Liver (tissue), 3 donors: Measurements from ENCODE around the gene TMEM184A.

Source experiments
- CTCF ChIP-seq: fragments of 150-350 bp; IDR thresholded peaks from 2 replicates; pipeline ENCODE4 v1.5.1; 2017; ENCODE audit warnings: improper control_type of control experiment, low read depth, low read length; ENCODE audit not compliant: missing input control
- EGR1 ChIP-seq, 2 donors: IDR thresholded peaks; 2 replicates each; pipeline ENCODE4 v1.6.1; 2016 to 2018; ENCODE audit warnings: antibody characterized with exemption in 2 of 2, low read depth in 2 of 2
- FOXA1 ChIP-seq: IDR thresholded peaks from 2 replicates; pipeline ENCODE4 v1.6.1; 2016; ENCODE audit warnings: antibody characterized with exemption
- GABPA ChIP-seq, 2 donors: IDR thresholded peaks in 1 of 2; conservative IDR thresholded peaks in 1 of 2; 2 replicates each; pipeline ENCODE4 v1.6.1; 2016; ENCODE audit warnings: antibody characterized with exemption in 2 of 2, mild to moderate bottlenecking in 1 of 2, moderate library complexity in 1 of 2
- JUND ChIP-seq, 2 donors: IDR thresholded peaks; 2 replicates each; pipeline ENCODE4 v1.6.1; 2016; ENCODE audit warnings: antibody characterized with exemption in 2 of 2
- MAX ChIP-seq: IDR thresholded peaks from 2 replicates; pipeline ENCODE4 v1.6.1; 2016; ENCODE audit warnings: antibody characterized with exemption
- RAD21 ChIP-seq, 2 donors: IDR thresholded peaks; 2 replicates each; pipeline ENCODE4 v1.6.1; 2016; ENCODE audit warnings: antibody characterized with exemption in 2 of 2, mild to moderate bottlenecking in 2 of 2
- SP1 ChIP-seq: IDR thresholded peaks from 2 replicates; pipeline ENCODE4 v1.6.1; 2018; ENCODE audit warnings: antibody characterized with exemption, mild to moderate bottlenecking
- TAF1 ChIP-seq: conservative IDR thresholded peaks from 2 replicates; pipeline ENCODE4 v1.6.1; 2016; ENCODE audit warnings: antibody characterized with exemption, mild to moderate bottlenecking
- YY1 ChIP-seq: IDR thresholded peaks from 2 replicates; pipeline ENCODE4 v1.6.1; 2016; ENCODE audit warnings: antibody characterized with exemption, mild to moderate bottlenecking
- ZBTB33 ChIP-seq: IDR thresholded peaks from 2 replicates; pipeline ENCODE4 v1.6.1; 2016; ENCODE audit warnings: antibody characterized with exemption
- TF ChIP-seq, protein P1 (sequence below): IDR thresholded peaks from 2 replicates; pipeline ENCODE4 v1.6.1; 2016; ENCODE audit warnings: antibody characterized with exemption, mild to moderate bottlenecking
- TF ChIP-seq, protein P2 (sequence below): IDR thresholded peaks from 2 replicates; pipeline ENCODE4 v1.6.1; 2016; ENCODE audit warnings: antibody characterized with exemption
- donor health status: healthy.
- donor health status: healthy.

- TF ChIP-seq CTCF (no peak), JUND (IDR thresholded peaks at IDR 0.05) (no peak), MAX (no peak), RAD21 (IDR thresholded peaks at IDR 0.05) (no peak), EGR1 (IDR thresholded peaks at IDR 0.05; ENCODE audit: low read depth in 2 of 2) (no peak), YY1 (no peak), TAF1 (no peak), SP1 (no peak), FOXA1 (no peak), GABPA (IDR thresholded peaks at IDR 0.05 in 1 of 2, conservative IDR thresholded peaks at IDR 0.05 in 1 of 2) (no peak), ZBTB33 (no peak)
- TF ChIP-seq, protein P1, sequence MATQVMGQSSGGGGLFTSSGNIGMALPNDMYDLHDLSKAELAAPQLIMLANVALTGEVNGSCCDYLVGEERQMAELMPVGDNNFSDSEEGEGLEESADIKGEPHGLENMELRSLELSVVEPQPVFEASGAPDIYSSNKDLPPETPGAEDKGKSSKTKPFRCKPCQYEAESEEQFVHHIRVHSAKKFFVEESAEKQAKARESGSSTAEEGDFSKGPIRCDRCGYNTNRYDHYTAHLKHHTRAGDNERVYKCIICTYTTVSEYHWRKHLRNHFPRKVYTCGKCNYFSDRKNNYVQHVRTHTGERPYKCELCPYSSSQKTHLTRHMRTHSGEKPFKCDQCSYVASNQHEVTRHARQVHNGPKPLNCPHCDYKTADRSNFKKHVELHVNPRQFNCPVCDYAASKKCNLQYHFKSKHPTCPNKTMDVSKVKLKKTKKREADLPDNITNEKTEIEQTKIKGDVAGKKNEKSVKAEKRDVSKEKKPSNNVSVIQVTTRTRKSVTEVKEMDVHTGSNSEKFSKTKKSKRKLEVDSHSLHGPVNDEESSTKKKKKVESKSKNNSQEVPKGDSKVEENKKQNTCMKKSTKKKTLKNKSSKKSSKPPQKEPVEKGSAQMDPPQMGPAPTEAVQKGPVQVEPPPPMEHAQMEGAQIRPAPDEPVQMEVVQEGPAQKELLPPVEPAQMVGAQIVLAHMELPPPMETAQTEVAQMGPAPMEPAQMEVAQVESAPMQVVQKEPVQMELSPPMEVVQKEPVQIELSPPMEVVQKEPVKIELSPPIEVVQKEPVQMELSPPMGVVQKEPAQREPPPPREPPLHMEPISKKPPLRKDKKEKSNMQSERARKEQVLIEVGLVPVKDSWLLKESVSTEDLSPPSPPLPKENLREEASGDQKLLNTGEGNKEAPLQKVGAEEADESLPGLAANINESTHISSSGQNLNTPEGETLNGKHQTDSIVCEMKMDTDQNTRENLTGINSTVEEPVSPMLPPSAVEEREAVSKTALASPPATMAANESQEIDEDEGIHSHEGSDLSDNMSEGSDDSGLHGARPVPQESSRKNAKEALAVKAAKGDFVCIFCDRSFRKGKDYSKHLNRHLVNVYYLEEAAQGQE = no peak
- TF ChIP-seq, protein P2, sequence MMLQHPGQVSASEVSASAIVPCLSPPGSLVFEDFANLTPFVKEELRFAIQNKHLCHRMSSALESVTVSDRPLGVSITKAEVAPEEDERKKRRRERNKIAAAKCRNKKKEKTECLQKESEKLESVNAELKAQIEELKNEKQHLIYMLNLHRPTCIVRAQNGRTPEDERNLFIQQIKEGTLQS = no peak
These were observed 34.5 kb downstream of the TMEM184A start for GRCh38 chr7:1521456-1521855.
